Right lobe of liver (tissue), 4 donors: ENCODE results near the gene ARID4B.

Experiments used
- CTCF ChIP-seq, 4 donors: fragments of 200-600 bp in 3 of 4; fragments of 450-650 bp in 1 of 4; IDR thresholded peaks; one replicate each; pipeline versions ENCODE4 v1.5.1 to v1.8.0; 2016 to 2022; ENCODE audit warnings: antibody characterized with exemption in 4 of 4, mild to moderate bottlenecking in 2 of 4
- POLR2A ChIP-seq: fragments of 450-650 bp; IDR thresholded peaks from one replicate; pipeline ENCODE4 v1.6.1; 2017; ENCODE audit warnings: antibody characterized with exemption, mild to moderate bottlenecking
- donor health status: DM: no; HTN: no; CAD: no.
- donor health status: DM: no; HTN: no; CAD: no.
- donor health status: DM: no; HTN: yes; CAD: no.

GRCh38 chr1:235284231-235284769 lies 43.7 kb downstream of the ARID4B start:
- no peak for TF ChIP-seq POLR2A
- no peak for TF ChIP-seq CTCF (IDR thresholded peaks at IDR 0.05)
